ENCODE results near the gene AQP12B. TPM values are rescaled to one million over a fixed set of nuclear protein-coding genes. Genes with fewer than 3 reads are reported as not detected.

Gene AQP12B
- total and polyA plus RNA-seq, 9 of the 15 experiments (the other 6 are each of a cell fraction or from before 2014, with no cell fraction given) = not detected

- no peaks in the 10 kb centered on the region for H3K9me1 ChIP-seq (ENCODE audit: control insufficient read depth, insufficient read depth, low read length)
- H3K27me3 ChIP-seq (ENCODE audit: control insufficient read depth in 2 of 2, insufficient read depth in 2 of 2, low read length in 2 of 2) = peaks cover 0 to 33% of the 10 kb centered on the region in 2 experiments; a peak in 3 of 5 replicates
- in situ Hi-C loops (cut with MboI) (no loop called here), intact Hi-C loops (cut with micrococcal nuclease) (no loop called here)
- no peaks in the 10 kb centered on the region for H3K79me2 ChIP-seq (ENCODE audit: control insufficient read depth, insufficient read depth, low read length)
- H4K20me1 ChIP-seq (replicated peaks; ENCODE audit: control insufficient read depth, insufficient read depth, low read length) = no peaks in the 10 kb centered on the region; the same call in 1 of the 2 replicates
- no peak overlapping the region for H3K4me2 ChIP-seq (ENCODE audit: insufficient read depth, low read length)
- no peaks in the 10 kb centered on the region for H3K9me3 ChIP-seq (replicated peaks; ENCODE audit: control insufficient read depth, insufficient read depth, low read depth, low read length)
- FAIRE-seq = no peak
- ATAC-seq = no peak
- no peak overlapping the region for H3K27ac ChIP-seq (ENCODE audit: extremely low read depth, low read depth, low read length)
- no peaks in the 10 kb centered on the region for H3K4me1 ChIP-seq (replicated peaks in 1 of 2; ENCODE audit: control insufficient read depth in 2 of 2, insufficient read depth in 2 of 2, low read length in 2 of 2)
- CTCF ChIA-PET (ENCODE audit: low intra/inter-chr PET ratio) = no interaction called here
- 2% methylated on average over 8 of the region's 14 CpGs for WGBS (ENCODE audit: insufficient coverage, low coverage, missing lambda C conversion rate)
- TF ChIP-seq CBFA2T3 (IDR thresholded peaks at IDR 0.05) = no peak
- TF ChIP-seq HDAC1 (IDR thresholded peaks at IDR 0.05) = no peak
- TF ChIP-seq KAT2B (IDR thresholded peaks at IDR 0.05; ENCODE audit: low read depth, low read length) = no peak
- TF ChIP-seq ZSCAN29 (IDR thresholded peaks at IDR 0.05) = no peak
- no peak for TF ChIP-seq ZNF224 (CRISPR knock-in tag; IDR thresholded peaks at IDR 0.05)
- no peak for TF ChIP-seq RFX1 (IDR thresholded peaks at IDR 0.05)
- TF ChIP-seq FOXK2 (conservative IDR thresholded peaks at IDR 0.05 in 1 of 2, IDR thresholded peaks at IDR 0.05 in 1 of 2; ENCODE audit: low read depth in 2 of 2) = no peak
- TF ChIP-seq ILF3 (IDR thresholded peaks at IDR 0.05; ENCODE audit: borderline replicate concordance) = no peak
- no peak for TF ChIP-seq USF1 (CRISPR knock-in tag; IDR thresholded peaks at IDR 0.05)
- no peak overlapping the region for H3K4me3 ChIP-seq
- no peak for DNase-seq (ENCODE audit: extremely low read depth in 1 of 4, low spot score in 3 of 4)
- no peak overlapping the region for H3K9ac ChIP-seq (ENCODE audit: insufficient read depth in 1 of 2, low read depth in 2 of 2, low read length in 2 of 2)
- H3K36me3 ChIP-seq (ENCODE audit: control insufficient read depth, insufficient read depth, low read length) = no peaks in the 10 kb centered on the region
- POLR2A ChIA-PET = no interaction called here
- no TSS peak for BruUV-seq (replicated peaks)
- no peak overlapping the region for H2AFZ ChIP-seq (ENCODE audit: low read depth, low read length)
Observed at GRCh38 chr2:240687741-240688552, 5.3 kb upstream of the AQP12B start.
